Stimulated activated CD8-positive, alpha-beta memory T cell treated with anti-CD3 and anti-CD28 coated beads, Interleukin-12 subunit alpha, Interleukin-12 subunit beta, amount 100 ng/mL, for 24 hours (primary cell): ENCODE data around the gene TSHB.
A peak's percentile ranks its signal among the peaks of the same experiment; 100 is the strongest.

Experiments used
- DNase-seq: peaks from one replicate; pipeline ENCODE4 v3.0.0-alpha.2; 2020; ENCODE audit errors: extremely low read depth

TSHB gene

DNA sequence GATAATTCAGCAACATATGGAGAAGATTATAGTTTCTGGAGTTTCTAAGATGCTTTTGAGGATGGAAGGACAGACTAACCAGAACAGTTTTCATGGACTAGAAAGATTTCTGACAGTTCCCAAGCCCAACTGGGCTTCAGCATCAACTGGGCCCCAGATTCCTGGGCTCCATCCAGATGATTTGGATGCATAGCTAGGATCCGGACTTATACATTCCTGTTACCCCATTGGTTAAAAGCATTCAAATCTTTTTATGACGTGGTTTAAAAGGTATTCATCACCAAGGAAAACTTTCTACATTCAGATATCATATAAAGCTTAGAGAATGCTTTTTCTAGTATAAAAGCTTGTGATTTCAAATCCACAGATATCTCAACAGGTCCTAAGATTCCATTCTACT, 29.7 kb downstream of the TSHB start:
- no peak for DNase-seq

DNA sequence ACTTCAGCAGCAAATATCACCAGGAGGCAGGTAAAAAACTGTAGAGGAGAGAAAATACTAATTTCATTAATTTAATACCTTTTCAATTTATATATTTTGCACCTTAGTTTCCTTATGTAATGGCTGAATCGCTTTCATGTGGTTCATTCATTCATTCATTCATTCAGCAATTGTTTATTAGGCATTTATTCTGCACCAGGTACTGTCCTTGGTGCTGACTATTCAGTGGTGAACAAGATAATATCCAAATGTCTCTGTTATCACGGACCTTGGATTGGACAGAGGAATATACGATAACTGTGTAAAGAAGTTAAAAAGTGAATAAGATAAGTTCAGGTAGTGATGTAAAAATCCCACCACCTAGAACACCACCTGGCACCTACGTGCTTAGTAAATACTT, 30.9 kb downstream of the TSHB start:
- no peak for DNase-seq

GRCh38 chr1:115062542-115063004, 32.9 kb downstream of the TSHB start:
- peak; percentile 73 for DNase-seq

- DNase-seq = no peak
These were observed 33.7 kb downstream of the TSHB start for GRCh38 chr1:115063228-115063901.

GRCh38 chr1:115064461-115064860, 34.8 kb downstream of the TSHB start:
- no peak for DNase-seq

DNA sequence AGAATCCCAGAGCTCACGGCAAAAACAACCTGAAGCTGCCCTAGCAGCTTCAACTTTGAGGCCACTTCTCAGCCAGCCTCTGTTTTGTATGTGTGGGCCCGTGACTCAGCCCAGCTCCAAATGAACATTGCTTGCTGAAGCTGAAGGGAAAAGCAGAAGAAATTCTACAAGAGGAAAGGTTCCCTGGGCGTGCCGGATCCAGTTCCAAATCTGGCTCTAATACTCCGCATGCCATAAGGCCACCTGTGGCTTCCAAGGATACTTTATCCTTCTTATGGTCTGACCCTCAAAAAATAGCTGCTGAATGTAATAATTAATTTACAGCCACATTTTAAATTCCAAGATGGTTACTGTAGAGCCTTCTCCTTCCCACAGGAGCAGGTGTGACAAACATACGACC, 35.4 kb downstream of the TSHB start:
- DNase-seq = no peak

- no peak for DNase-seq
These were observed 37.7 kb downstream of the TSHB start for GRCh38 chr1:115067161-115067859.

GRCh38 chr1:115068826-115069585, 39.4 kb downstream of the TSHB start:
- DNase-seq = no peak

GRCh38 chr1:115069659-115070308, 40.2 kb downstream of the TSHB start:
- no peak for DNase-seq

DNA sequence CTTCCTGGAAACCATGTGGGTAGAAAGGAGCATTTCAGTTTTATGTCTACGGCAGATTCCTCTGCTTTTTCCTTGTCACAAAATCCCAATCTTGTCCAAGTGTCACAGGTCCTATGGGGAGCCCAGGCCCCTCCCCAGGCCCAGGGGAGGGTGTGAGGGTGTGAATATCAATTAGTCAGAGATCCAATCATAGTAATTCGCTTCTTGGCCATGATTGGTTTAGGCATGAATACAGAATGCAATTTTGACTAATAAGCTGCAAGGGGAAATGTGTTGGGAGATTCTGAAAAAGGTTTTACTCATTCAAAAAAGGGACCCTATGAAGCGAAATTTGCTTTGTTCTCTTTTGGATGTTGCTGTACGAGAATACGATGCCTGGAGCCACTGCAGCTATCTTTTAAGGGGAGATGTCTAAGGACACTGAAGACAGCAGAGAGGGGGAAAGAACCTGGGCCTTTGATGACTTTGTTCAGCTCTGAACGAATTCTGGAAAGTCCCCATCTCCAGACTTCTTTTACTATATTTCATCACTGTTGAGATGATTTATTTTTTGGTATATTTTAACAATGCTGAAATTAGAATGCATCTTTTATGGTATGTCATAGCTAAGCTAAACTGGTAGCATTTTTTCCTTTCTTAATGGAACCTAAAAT, 41.5 kb downstream of the TSHB start:
- no peak for DNase-seq

DNA sequence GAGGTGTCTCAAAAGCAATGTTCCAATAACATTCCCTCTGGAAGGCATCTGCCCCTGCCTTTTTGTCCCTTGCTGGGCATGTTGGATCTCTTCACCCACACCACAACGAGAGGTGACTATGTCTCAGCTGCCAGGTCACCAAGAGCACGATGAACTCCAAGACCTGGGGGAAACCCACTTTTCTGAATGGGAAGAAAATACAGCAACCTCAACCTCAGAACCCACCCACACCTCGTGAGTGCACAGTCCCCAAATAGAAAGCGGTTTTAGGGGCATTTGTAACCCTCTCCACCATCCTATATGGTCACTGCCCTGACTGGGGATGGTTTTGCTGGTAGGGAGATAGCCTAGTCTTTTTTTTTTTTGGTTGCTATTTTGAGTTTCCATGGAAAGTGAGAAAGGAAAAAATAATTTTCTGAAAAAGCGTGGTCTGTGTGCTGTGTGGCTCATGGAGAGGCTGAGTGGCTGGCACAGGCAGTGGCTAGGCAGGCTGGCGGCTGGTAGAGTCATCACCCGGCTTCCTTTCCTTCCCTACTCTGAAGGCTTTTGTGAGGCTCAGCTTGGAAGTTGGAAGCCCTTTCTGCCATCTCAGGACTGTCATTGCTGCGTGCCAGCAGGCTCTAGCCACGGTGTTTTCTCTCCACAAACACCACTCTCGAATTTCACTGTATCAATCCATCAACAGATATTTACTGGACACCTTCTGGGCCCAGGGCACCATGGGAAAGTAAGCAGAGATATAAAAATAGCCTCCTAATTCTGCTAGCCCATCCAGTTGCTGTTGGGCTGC, 43.9 kb downstream of the TSHB start:
- no peak for DNase-seq

DNA sequence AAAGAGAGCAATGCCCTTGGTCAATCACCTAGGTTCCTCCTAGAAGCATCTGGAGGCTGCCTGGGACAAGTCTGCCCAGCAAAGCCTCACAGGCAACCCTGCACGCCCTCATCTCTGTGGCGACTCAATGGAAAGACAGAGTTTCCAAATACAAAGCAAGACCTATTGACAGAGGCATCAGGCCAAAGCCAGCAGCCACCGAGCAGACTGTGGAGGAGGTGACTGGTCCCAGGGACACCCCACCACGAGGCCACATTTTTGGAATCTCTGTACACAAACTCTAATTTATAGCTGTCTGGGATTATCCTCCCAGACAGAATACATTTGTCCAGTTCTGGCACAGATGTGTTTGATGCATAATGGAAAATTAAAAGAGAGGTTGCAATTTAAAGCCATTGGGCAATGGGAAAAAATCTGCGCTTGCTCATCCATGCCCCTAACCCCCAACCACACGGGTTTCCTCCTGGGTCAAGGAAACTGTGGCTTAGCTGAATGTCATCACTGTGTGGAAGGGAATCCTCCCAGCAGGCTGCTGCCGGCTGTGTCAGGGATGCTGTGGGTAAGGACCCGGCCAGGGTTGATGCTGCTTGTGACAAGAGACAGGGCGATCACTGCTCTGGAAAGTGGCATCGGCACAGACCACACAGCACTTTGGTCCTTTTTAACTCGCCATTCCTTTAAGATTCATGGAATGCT, 45.4 kb downstream of the TSHB start:
- no peak for DNase-seq

DNA sequence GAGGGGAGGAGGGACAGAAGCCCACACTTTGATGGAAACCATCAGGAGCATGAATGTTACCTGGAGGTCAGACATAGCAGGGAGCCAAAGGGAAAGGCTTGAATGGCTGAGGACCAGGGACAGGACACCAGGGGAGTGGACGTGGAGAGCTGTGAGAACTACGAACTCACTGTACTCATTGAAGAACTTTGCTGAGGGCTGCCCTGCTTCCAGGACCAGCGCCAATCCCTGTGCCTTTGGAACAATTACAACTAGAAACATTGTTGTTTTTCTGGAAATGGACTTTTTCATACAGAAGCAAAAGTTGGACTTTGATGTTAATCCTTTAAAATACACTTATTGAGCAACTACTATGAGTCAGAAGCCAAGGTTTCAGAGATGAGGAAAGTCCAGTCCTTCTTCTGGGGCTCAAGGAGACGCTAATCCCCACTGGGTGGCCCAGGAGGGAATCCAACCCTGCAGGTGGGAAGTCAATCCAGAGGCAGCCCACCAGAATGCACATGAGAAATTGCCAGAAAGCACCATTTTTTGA, 46.8 kb downstream of the TSHB start:
- no peak for DNase-seq

DNA sequence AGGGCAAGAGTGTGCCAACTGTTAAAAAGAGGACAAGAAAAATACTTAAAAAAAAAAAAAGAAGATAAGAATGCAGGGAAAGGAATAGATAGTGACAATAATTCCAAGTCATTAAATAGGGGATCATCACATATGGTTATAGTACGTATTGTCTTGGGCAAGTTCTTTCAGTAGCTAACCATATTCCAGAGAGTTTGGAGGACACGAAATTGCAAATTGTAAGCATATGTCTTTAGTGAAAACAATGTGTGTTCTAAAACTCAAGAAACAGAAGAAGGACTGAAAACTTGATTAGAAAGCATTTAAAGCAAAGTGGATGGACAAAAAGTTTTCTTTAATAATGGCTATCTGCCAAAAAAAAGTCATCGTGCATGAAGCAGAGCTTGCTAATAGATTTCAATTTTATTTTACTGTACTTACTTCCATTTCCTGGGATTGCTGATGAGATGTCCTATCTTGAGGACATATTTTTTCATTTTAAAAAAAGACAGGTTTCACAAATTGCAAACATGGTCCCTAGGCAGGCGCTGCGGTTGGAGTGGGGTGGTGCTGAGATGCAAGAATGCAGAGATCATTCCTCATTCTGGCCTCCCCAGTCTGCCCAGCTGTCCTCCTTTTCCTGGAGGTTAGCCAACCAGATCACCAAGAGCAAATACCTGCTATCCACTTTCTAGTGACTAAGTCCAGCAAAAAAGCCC, 47.8 kb downstream of the TSHB start:
- no peak for DNase-seq

DNA sequence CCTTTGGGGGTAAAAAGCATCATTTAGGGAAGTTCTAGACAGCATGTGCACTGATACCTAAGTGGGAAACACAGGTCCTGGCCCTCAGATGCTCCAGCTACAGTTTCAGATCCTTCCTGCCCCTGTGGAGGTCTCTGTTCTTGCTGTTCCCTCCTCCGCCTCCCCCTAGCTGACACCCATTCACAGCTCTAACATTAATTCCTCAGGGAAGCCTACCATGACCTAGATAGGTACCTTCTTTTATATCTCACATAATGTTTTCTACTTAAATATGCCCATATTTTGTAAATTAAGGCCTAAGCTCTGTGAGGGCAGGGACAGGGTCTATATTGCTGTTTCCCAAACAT, 48.3 kb downstream of the TSHB start:
- DNase-seq = no peak

GRCh38 chr1:115078708-115079107, 49.1 kb downstream of the TSHB start:
- no peak for DNase-seq

GRCh38 chr1:115082949-115083348, 53.3 kb downstream of the TSHB start:
- DNase-seq = no peak
